Activated naive CD4-positive, alpha-beta T cell treated with anti-CD3 and anti-CD28 coated beads for 36 hours (primary cell): ENCODE data around the gene RRAS. TPM values are rescaled to one million over a fixed set of nuclear protein-coding genes. Genes with fewer than 3 reads are reported as not detected.
"Not testable (repeated sequence)": the region's sequence is repeated elsewhere in the genome, so short reads cannot be mapped to it uniquely, and the experiment has no call there.

Experiments
- CTCF ChIA-PET: fragments of 350-600 bp; sonication (Branson Sonifier 250); formaldehyde crosslinking; loops from one replicate; lab custom pipeline; 2021; ENCODE audit warnings: antibody characterized with exemption; lab: Charles Lee
- DNase-seq: peaks from one replicate; pipeline ENCODE4 v3.0.0-alpha.2; 2020
- H3K27ac Mint-ChIP-seq: one replicate; pipeline ENCODE4 v1.8.0; 2021; ENCODE audit warnings: mild to moderate bottlenecking, mixed read lengths
- H3K27me3 Mint-ChIP-seq: one replicate; pipeline ENCODE4 v1.8.0; 2021; ENCODE audit warnings: low read depth, mixed read lengths
- H3K36me3 Mint-ChIP-seq: one replicate; pipeline ENCODE4 v1.8.0; 2021; ENCODE audit warnings: low read depth, mixed read lengths
- H3K4me1 Mint-ChIP-seq: one replicate; pipeline ENCODE4 v1.8.0; 2021; ENCODE audit warnings: low read depth, mixed read lengths
- H3K4me3 Mint-ChIP-seq: one replicate; pipeline ENCODE4 v1.8.0; 2021; ENCODE audit warnings: mild to moderate bottlenecking, moderate library complexity, mixed read lengths
- H3K9me3 Mint-ChIP-seq: one replicate; pipeline ENCODE4 v1.8.0; 2021; ENCODE audit warnings: mixed read lengths
- intact Hi-C: fragments of 100-400 bp; cut with micrococcal nuclease; formaldehyde crosslinking; loops from one replicate; pipeline ENCODE4 v1.15.1; 2023
- total RNA-seq, 2 experiments: library from RNA; stranded (reverse); gene quantifications; one replicate each; pipeline ENCODE4 v1.2.3, GENCODE V29; 2021

RRAS gene
- total RNA-seq, 2 experiments from 2014 or later: 7.2 to 7.8 TPM

DNA sequence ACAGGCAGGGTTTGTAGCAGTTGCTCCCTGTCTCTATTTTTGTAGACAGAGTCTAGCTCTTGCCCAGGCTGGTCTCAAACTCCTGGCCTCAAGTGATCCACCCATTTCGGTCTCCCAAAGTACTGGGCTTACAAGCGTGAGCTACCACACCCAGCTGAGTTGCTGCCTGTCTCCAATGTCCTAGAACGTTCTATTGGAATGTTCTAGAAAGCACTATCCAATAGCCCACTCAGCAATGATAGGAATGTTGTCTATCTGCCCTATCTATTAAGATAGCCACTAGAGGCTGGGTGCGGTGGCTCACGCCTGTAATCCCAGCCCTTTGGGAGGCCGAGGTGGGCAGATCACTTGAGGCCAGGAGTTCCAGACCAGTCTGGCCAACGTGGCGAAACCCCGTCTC lies 6.7 kb downstream of the RRAS start:
- H3K27ac Mint-ChIP-seq, intact Hi-C loops, CTCF ChIA-PET, H3K4me3 Mint-ChIP-seq, DNase-seq, H3K27me3 Mint-ChIP-seq, H3K4me1 Mint-ChIP-seq, H3K36me3 Mint-ChIP-seq, H3K9me3 Mint-ChIP-seq: not testable (repeated sequence)

DNA sequence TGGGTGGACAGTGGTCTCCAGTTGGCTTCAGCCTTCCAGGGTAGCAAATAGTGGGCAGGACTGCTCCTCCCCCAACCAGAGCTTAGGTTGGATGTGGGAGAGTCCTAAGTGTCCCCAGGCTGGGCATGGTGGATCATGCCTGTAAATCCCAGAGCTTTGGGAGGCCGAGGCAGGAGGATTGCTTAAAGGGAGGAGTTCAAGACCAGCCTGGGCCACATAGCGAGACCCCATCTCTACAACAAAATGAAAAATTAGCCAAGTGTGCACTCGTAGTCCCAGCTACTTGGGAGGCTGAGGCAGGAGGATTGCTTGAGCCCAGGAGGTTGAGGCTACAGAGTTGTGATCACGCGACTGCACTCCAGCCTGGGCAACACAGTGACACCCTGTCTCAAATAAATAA lies 7.4 kb downstream of the RRAS start:
- Mint-ChIP-seq H3K9me3 (no peaks in the 10 kb centered on the region), H3K27ac (no peak overlapping the region)

GRCh38 chr19:49631610-49632192 lies 8.2 kb downstream of the RRAS start:
- H3K27ac Mint-ChIP-seq: no peak overlapping the region
- H3K36me3 Mint-ChIP-seq: peaks cover 1% of the 10 kb centered on the region
- H3K4me3 Mint-ChIP-seq: no peak overlapping the region
- no peaks in the 10 kb centered on the region for H3K27me3 Mint-ChIP-seq
- no peaks in the 10 kb centered on the region for H3K4me1 Mint-ChIP-seq
- intact Hi-C loops: no loop called here
- DNase-seq: no peak
- no peaks in the 10 kb centered on the region for H3K9me3 Mint-ChIP-seq
- CTCF ChIA-PET: interaction anchor here (0.5 to 1.2 kb wide), 4 partner anchors 8 to 952 kb away, joined by 3 to 4 read pairs (median 4); partner anchors contain the start of gene RRAS

More for the DNA sequence above, 7.4 kb downstream of the RRAS start:
- CTCF ChIA-PET: interaction anchor here (0.6 kb wide), 1 partner anchor 64 kb away, joined by 3 read pairs; no protein-coding TSS in a partner anchor
- Mint-ChIP-seq H3K4me3 (no peak overlapping the region), H3K36me3 (peaks cover 1% of the 10 kb centered on the region), H3K27me3 (no peaks in the 10 kb centered on the region), H3K4me1 (no peaks in the 10 kb centered on the region)
- no peak for DNase-seq
- intact Hi-C loops: no loop called here

DNA sequence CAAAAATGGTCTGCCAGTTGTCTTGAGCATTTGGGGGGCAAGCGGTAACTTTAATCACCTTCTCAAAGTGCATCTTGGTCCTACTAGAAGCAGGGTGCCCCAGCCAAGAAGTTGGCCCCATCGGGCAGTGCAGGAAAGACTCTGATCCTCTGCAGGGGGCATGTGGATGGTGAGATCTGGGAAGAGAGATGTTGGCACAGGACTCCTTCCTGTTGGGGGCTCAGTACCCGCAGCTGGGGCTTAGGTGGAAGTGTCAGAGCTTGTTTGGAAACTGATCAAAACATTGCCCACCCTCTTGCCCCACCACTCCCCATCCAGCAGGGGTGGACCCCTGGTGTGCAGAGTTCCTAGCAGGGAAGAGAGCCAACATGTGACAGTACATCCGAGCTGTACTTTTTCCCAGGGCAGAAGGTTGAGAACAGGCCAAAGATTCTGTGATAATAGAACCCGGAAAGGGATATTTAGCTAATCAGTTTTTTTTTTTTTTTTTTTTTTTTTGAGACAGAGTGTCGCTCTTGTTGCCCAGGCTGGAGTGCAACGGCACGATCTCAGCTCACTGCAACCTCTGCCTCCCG lies 8.8 kb downstream of the RRAS start:
- H3K27me3 Mint-ChIP-seq: no peaks in the 10 kb centered on the region
- intact Hi-C loops: no loop called here
- H3K4me3 Mint-ChIP-seq: no peak overlapping the region
- H3K4me1 Mint-ChIP-seq: no peaks in the 10 kb centered on the region
- CTCF ChIA-PET: interaction anchor here (0.5 to 1.2 kb wide), 4 partner anchors 9 to 953 kb away, joined by 3 to 4 read pairs (median 4); partner anchors contain the start of gene RRAS
- H3K9me3 Mint-ChIP-seq: no peaks in the 10 kb centered on the region
- peak overlapping the region; percentile 11 for H3K27ac Mint-ChIP-seq
- peaks cover 1% of the 10 kb centered on the region for H3K36me3 Mint-ChIP-seq
- no peak for DNase-seq

DNA sequence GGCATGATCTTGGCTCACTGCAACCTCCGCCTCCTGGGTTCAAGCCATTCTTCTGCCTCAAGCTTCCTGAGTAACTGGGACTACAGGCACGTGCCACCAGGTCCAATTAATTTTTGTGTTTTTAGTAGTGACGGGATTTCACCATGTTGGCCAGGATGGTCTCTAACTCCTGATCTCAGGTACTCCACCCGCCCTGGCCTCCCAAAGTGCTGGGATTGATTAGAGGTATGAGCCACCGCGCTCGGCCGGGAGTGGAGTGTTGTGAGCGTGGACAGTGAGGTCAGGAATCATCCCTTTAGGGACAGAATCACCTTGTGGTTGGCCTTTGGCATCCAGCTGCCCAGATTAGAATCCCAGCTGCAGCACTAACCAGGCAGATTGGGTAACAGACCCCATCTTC lies 10.3 kb downstream of the RRAS start:
- DNase-seq: no peak
- H3K27me3 Mint-ChIP-seq: no peaks in the 10 kb centered on the region

GRCh38 chr19:49626226-49626625 lies 13.7 kb downstream of the RRAS start:
- Mint-ChIP-seq H3K27ac (no peak overlapping the region), H3K9me3 (no peaks in the 10 kb centered on the region), H3K4me1 (no peaks in the 10 kb centered on the region), H3K4me3 (no peak overlapping the region), H3K36me3 (peaks cover 3% of the 10 kb centered on the region), H3K27me3 (no peaks in the 10 kb centered on the region)
- CTCF ChIA-PET: no interaction called here
- DNase-seq: no peak
- intact Hi-C loops: no loop called here

More for the DNA sequence above, 10.3 kb downstream of the RRAS start:
- Mint-ChIP-seq H3K36me3 (peaks cover 1% of the 10 kb centered on the region), H3K4me1 (no peaks in the 10 kb centered on the region), H3K27ac (no peak overlapping the region), H3K9me3 (no peaks in the 10 kb centered on the region), H3K4me3 (no peak overlapping the region)
- CTCF ChIA-PET: interaction anchor here (0.6 kb wide), 1 partner anchor 21 kb away, joined by 3 read pairs; no protein-coding TSS in a partner anchor
- intact Hi-C loops: no loop called here

DNA sequence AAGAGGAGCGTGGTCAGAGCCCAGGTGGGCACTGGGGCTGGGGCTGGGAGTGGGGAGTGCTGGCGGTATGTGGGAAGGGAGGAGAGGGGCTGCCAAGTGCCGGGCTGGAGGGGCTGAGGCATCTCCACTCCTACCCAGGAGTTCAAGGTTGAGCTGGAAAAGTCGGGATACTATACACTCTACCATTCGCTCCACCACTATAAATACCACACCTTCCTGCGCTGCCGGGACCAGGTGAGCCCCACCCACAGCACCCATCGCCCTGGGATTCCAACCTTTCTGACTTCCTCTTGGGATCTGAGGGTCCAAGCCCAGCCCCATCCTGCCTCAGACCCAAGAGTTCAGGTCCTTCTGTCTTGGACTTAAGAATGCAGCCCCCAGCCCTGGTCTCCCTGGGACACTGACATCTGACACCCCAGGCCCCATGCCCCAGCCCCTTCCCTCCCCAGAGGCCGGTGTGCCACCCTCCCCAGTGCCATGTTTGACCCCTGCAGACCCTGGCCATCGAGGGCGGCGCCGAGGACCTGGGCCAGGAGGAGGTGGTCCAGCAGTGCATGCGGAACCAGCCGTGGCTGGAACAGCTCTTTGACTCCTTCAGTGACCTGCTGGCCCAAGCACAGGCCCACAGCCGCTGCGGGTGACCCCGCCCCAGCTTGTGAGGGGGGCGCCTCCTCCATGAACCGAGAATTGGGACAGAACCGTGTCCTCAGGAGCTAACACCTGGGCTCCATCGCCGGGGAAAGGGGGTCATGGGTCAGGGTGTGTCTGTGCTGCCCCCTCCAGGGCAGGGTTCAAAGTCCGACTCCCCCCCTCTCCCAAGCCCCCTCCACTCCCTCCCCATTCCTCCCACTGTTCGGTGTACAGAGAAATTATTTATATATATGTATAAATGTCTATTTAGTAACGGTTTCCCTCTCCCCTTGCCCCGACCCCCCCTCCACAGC lies 14.7 kb downstream of the RRAS start:
- Mint-ChIP-seq H3K27ac (no peak overlapping the region), H3K4me1 (no peaks in the 10 kb centered on the region), H3K27me3 (no peaks in the 10 kb centered on the region), H3K36me3 (peaks cover 3% of the 10 kb centered on the region), H3K4me3 (no peak overlapping the region), H3K9me3 (no peaks in the 10 kb centered on the region)
- DNase-seq: no peak
- CTCF ChIA-PET: no interaction called here
- intact Hi-C loops: no loop called here

- CTCF ChIA-PET: interaction anchor here (1.4 kb wide), 1 partner anchor 55 kb away, joined by 3 read pairs; no protein-coding TSS in a partner anchor
These were observed 22.1 kb downstream of the RRAS start for GRCh38 chr19:49617860-49618259.

DNA sequence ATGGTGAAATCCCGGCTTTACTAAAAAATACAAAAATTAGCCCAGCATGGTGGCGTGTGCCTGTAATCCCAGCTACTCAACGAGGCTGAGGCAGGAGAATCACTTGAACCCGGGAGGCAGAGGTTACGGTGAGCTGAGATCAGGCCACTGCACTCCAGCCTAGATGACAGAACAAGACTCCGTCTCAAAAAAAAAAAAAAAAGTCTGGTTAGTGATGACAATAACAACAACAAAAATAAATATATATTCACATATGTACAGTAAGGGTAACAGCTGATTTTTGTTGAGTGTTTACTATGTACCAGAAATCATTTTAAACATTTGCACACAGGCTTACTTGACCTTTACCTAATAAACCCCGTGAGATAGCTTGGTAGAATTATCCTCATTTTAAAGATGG lies 23.0 kb downstream of the RRAS start:
- peaks cover 13% of the 10 kb centered on the region for H3K4me1 Mint-ChIP-seq
- no peak for DNase-seq
- CTCF ChIA-PET: interaction anchor here (1.4 kb wide), 1 partner anchor 56 kb away, joined by 3 read pairs; no protein-coding TSS in a partner anchor
- H3K27ac Mint-ChIP-seq: no peak overlapping the region
- H3K9me3 Mint-ChIP-seq: no peaks in the 10 kb centered on the region
- intact Hi-C loops: loop anchor here (2.0 kb wide), 1 partner anchor 56 kb away; no protein-coding TSS in a partner anchor
- peaks cover 35% of the 10 kb centered on the region for H3K36me3 Mint-ChIP-seq
- H3K27me3 Mint-ChIP-seq: no peaks in the 10 kb centered on the region
- H3K4me3 Mint-ChIP-seq: no peak overlapping the region

More at GRCh38 chr19:49617860-49618259, 22.1 kb downstream of the RRAS start:
- H3K27me3 Mint-ChIP-seq, H3K27ac Mint-ChIP-seq, H3K4me3 Mint-ChIP-seq, H3K4me1 Mint-ChIP-seq, H3K9me3 Mint-ChIP-seq, DNase-seq: not testable (repeated sequence)
- H3K36me3 Mint-ChIP-seq: peaks cover 36% of the 10 kb centered on the region
- intact Hi-C loops: loop anchor here (2.0 kb wide), 1 partner anchor 55 kb away; no protein-coding TSS in a partner anchor

GRCh38 chr19:49616532-49616931 lies 23.4 kb downstream of the RRAS start:
- CTCF ChIA-PET: no interaction called here
- Mint-ChIP-seq H3K27ac (no peak overlapping the region), H3K27me3 (no peaks in the 10 kb centered on the region), H3K4me3 (no peak overlapping the region), H3K9me3 (no peaks in the 10 kb centered on the region), H3K4me1 (peaks cover 13% of the 10 kb centered on the region), H3K36me3 (peaks cover 35% of the 10 kb centered on the region)
- intact Hi-C loops: loop anchor here (2.0 kb wide), 1 partner anchor 56 kb away; no protein-coding TSS in a partner anchor
- no peak for DNase-seq

- H3K27ac Mint-ChIP-seq: no peak overlapping the region
- no peaks in the 10 kb centered on the region for H3K9me3 Mint-ChIP-seq
- H3K36me3 Mint-ChIP-seq: peaks cover 35% of the 10 kb centered on the region
- peaks cover 13% of the 10 kb centered on the region for H3K4me1 Mint-ChIP-seq
- no peak for DNase-seq
- no peak overlapping the region for H3K4me3 Mint-ChIP-seq
- CTCF ChIA-PET: no interaction called here
- intact Hi-C loops: loop anchor here (2.0 kb wide), 1 partner anchor 57 kb away; no protein-coding TSS in a partner anchor
- no peaks in the 10 kb centered on the region for H3K27me3 Mint-ChIP-seq
These were observed 24.1 kb downstream of the RRAS start for GRCh38 chr19:49615861-49616260.
